ENCODE results near the gene DHX57. TPM values are rescaled to one million over a fixed set of nuclear protein-coding genes. Genes with fewer than 3 reads are reported as not detected.
A peak's percentile ranks its signal among the peaks of the same experiment; 100 is the strongest.

DHX57 gene
- total RNA-seq, 1 experiment from 2014 or later, result 17.5 TPM

GRCh38 chr2:38754049-38754448 lies 121.7 kb downstream of the DHX57 start:
- no peak for DNase-seq (ENCODE audit: extremely low read depth, low read depth)

DNA sequence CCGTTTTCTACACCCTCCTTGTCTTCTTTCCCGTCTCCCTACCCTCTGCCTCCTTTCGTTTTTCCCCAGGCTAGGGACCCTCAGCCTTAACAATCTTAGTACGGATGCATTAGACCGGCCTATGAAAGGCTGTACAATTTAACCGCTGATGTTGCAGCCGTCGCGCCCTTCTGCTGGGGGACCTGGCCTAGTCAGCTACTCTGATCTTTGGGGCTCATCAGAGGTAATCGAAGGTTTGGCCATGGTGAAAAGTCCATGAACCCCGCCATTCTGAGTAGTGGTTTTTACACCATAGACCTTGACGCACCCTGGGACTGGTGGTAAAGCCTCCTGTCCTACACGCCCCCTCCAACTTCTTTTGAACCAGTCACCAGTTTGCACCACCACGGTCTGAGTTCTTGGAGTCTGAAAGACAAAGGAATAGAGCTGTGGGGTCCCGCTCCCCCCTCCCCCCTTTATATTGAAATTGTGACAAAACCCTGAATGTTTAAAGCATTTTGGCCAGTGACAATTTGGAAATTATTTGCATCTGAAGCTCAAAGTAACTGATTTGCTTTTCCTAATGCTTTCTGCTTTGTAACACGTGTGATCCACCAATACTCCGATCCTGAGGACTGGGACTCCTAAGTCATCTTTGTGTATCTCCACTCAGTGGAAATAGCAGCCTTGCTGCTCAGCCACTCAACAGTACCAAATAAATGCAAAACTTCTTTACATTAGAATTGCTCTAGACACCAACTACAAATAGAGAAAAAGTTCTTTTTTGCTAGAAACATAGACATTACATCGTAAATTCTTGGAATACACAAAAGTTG lies 123.9 kb downstream of the DHX57 start:
- DNase-seq (ENCODE audit: extremely low read depth, low read depth), result no peak

DNA sequence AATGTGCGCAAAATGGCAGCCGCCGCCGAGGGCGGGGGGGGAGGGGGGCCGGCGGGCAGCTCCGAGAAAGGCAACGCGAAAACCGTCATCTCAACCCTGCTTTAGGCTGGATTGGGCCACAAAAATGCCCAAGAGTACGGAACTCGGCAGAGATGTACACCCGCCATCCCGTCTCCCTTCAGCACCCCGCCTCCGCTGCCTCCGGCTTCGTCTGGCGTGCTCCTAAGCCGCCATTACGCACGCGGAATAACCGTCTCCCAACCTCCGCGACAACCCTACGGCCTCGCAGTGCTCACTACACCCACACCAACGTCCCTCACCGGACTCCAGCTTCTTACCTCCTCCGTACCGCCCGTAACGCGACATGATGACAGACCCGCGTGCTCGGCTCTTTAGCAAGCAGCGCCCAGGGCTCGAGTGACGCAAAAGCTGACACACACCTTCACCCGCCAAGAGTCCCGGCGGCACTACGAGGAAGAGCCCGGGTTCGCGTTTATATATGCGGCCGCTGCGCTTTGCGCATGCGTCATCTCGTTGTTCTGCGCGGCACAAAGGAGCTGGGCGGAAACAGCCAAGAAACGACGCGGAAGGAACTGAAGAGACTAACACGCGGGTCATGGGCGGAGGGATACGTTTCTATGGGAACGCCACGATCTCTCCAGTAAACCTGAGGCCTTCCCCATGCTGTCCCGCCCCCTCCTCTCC lies 124.7 kb downstream of the DHX57 start, which contains the start of gene SRSF7:
SRSF7 (minus strand) TSS at position 471 of the 705 bp plus-strand sequence; CDS start at position 366, 105 bp downstream.
- peak; percentile 98 for DNase-seq (ENCODE audit: extremely low read depth, low read depth)

GRCh38 chr2:38750011-38750890 lies 125.5 kb downstream of the DHX57 start:
- DNase-seq (ENCODE audit: extremely low read depth, low read depth), result no peak

DNA sequence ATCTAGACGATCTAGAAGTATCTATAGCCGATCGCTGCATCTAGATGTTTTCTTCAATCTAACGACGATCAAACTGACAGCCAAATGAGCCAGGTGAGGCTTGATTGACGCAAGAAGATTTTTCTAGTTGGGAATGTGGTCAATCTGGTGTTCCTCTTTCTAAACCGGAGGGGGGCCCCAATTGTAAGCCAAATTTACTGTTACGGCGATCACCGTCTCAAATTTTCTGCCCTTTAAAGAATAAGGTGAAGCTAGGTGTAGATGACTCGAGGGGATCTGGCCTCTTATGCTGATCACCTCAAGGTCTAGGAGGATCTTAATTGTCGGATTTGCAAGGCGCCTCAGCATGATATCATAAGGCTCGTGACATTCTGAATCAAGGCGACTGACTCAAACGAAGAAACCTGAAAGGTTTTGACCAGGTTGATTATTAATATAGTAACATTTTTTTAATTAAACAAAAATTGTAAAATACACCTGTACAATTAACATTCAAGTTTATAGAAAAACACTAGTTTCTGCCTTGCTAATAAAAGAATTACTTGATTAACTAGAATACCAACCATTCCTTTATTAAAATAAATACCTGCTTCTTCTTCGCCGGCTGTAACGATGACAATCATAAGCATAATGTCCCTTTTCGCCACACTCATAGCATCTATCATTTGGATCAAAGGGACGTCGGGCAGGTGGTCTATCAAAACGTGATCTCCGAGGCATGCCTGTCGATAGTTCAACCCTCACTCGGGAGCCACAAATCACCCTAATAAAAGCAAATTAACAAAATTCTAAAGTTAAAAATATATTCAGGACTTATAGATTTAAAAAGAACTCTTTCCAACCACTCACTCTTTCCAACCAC lies 126.6 kb downstream of the DHX57 start:
- DNase-seq (ENCODE audit: extremely low read depth, low read depth), result no peak

DNA sequence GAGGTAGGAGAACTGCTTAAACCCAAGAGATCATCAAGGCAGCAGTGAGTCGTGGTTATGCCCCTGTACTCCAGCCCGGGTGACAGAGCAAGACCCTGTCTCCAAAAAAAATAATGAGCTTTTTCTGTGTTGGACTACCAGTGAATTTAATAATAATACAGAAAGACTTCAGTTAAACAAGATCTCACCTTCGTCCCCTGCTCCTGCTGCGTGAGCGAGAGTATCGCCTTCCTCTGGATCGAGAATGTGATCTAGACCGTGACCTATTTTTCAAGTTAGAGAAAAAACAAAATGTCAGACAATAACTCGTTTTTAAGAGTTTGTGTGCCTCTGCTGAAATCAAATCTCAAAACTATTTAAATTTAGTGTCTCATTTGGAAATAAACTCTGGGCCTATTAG lies 127.3 kb downstream of the DHX57 start:
- no peak for DNase-seq (ENCODE audit: extremely low read depth, low read depth)

GRCh38 chr2:38747819-38748218 lies 127.9 kb downstream of the DHX57 start:
- DNase-seq (ENCODE audit: extremely low read depth, low read depth), result no peak

Small RNAs within 50 kb of the gene (small RNA-seq; reads per million reads assigned to genes)
- gene RNU6-851P, result 0 reads per million in 2 experiments

Other genes with a start within 250 kb of the DHX57 start
- 2.8 and 3.8 TPM in 2 replicates for gene GALM, start 209.8 kb downstream of the DHX57 start, total RNA-seq (2014; rRNA removed; shearing (Covaris generic))
- 76.1 and 79.9 TPM in 2 replicates for gene SRSF7, start 124.6 kb downstream of the DHX57 start, total RNA-seq (2014; rRNA removed; shearing (Covaris generic))
- gene GEMIN6, start 97.7 kb downstream of the DHX57 start, total RNA-seq (2014; rRNA removed; shearing (Covaris generic)), result 24.6 and 25.0 TPM in 2 replicates
- gene MORN2, start within 50 bp of the DHX57 start, total RNA-seq (2014; rRNA removed; shearing (Covaris generic)), result 30.1 and 36.8 TPM in 2 replicates
- gene ARHGEF33, start 13.9 kb upstream of the DHX57 start, total RNA-seq (2014; rRNA removed; shearing (Covaris generic)), result 0.47 and 0.58 TPM in 2 replicates
- 19.0 and 21.2 TPM in 2 replicates for gene SOS1, start 245.1 kb upstream of the DHX57 start, total RNA-seq (2014; rRNA removed; shearing (Covaris generic))

Data from NCI-H460 (cell line).